ENCODE data around the gene HOOK2.

Gene HOOK2

DNA sequence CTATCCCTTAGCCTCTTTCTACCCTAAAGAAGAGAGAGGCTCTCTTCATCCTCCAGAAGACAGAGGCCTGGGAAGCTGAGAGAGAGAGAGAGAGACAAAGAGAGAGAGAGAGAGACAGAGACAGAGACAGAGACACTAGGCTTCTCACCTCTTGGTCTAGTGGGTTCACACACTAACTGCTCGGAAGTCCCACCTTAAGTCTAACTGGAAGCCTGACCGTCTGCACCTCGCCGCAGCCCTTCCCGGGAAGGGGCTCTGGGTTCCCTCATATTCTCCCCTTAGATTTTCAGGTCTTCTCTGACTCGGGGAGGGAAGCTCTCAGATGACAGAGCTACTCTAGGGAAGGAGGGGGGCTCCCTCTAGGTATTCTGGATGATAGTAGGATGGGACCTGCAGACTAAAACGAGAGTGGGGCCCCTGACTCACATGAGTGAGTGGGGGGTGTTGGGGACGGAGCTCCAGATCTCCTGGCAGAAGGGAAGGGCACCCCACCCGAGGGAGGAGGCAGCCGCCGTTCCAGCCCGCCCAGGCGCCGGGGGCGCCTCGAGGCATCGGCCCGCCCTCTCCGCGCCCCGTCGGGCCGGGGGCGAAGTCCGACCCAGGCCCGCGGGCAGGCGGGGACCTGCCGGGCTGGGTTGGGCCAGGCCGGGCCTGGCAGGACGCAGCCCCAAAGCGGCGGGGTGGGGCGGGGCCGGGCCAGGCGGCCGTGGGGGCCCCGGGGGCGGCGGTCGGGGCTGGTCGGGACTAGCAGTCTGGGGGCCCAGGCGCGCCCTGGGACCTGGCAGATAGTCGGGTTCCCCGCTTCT is 13.9 kb upstream of the HOOK2 start (continued):
- TF ChIP-seq ZNF621 (tag by site-specific recombination; IDR thresholded peaks at IDR 0.05) (no peak), ZNF274 (IDR thresholded peaks at IDR 0.05; ENCODE audit: low read length) (no peak), ZNF274 (tag by site-specific recombination; IDR thresholded peaks at IDR 0.05; ENCODE audit: borderline replicate concordance) (no peak), ZNF112 (tag by site-specific recombination; IDR thresholded peaks at IDR 0.05) (no peak), ZBTB17 (tag by site-specific recombination; IDR thresholded peaks at IDR 0.05) (0 out of 2 replicates have a peak, but pooled peaks have one; percentile 9), ZNF544 (tag by site-specific recombination; IDR thresholded peaks at IDR 0.05) (no peak), PATZ1 (tag by site-specific recombination; IDR thresholded peaks at IDR 0.05) (no peak), ZNF580 (tag by site-specific recombination; IDR thresholded peaks at IDR 0.05) (0 out of 2 replicates have a peak, but pooled peaks have one; percentile 19), ZNF747 (tag by site-specific recombination; IDR thresholded peaks at IDR 0.05) (no peak), ZNF24 (tag by site-specific recombination; IDR thresholded peaks at IDR 0.05) (no peak), BCL11A (tag by site-specific recombination; IDR thresholded peaks at IDR 0.05; ENCODE audit: low read depth) (no peak), ZNF121 (tag by site-specific recombination; IDR thresholded peaks at IDR 0.05) (no peak), GLIS1 (tag by site-specific recombination; IDR thresholded peaks at IDR 0.05) (no peak), ZBTB26 (tag by site-specific recombination; optimal IDR thresholded peaks at IDR 0.05) (no peak), ZBTB1 (tag by site-specific recombination; IDR thresholded peaks at IDR 0.05) (no peak), ZSCAN30 (tag by site-specific recombination; IDR thresholded peaks at IDR 0.05) (no peak), ZNF830 (tag by site-specific recombination; IDR thresholded peaks at IDR 0.05; ENCODE audit: low read depth) (no peak), ZNF366 (tag by site-specific recombination; conservative IDR thresholded peaks at IDR 0.05) (0 out of 2 replicates have a peak, but pooled peaks have one; percentile 9), ZBTB10 (tag by site-specific recombination; IDR thresholded peaks at IDR 0.05) (0 out of 2 replicates have a peak, but pooled peaks have one; percentile 39), REPIN1 (tag by site-specific recombination; IDR thresholded peaks at IDR 0.05; ENCODE audit: low read depth) (no peak), FEZF1 (tag by site-specific recombination; IDR thresholded peaks at IDR 0.05) (no peak), ZNF202 (tag by site-specific recombination; IDR thresholded peaks at IDR 0.05; ENCODE audit: borderline replicate concordance) (no peak), ZNF610 (tag by site-specific recombination; IDR thresholded peaks at IDR 0.05; ENCODE audit: borderline replicate concordance) (no peak), YY2 (tag by site-specific recombination; IDR thresholded peaks at IDR 0.05) (no peak), ZNF707 (tag by site-specific recombination; IDR thresholded peaks at IDR 0.05) (no peak), ZFHX2 (tag by site-specific recombination; conservative IDR thresholded peaks at IDR 0.05) (peak; percentile 11), ZSCAN16 (tag by site-specific recombination; IDR thresholded peaks at IDR 0.05) (no peak)
- TF ChIP-seq, protein P1, sequence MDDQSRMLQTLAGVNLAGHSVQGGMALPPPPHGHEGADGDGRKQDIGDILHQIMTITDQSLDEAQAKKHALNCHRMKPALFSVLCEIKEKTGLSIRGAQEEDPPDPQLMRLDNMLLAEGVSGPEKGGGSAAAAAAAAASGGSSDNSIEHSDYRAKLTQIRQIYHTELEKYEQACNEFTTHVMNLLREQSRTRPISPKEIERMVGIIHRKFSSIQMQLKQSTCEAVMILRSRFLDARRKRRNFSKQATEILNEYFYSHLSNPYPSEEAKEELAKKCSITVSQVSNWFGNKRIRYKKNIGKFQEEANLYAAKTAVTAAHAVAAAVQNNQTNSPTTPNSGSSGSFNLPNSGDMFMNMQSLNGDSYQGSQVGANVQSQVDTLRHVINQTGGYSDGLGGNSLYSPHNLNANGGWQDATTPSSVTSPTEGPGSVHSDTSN (CRISPR knock-in tag; IDR thresholded peaks at IDR 0.05), result no peak
- TF ChIP-seq, protein P2, sequence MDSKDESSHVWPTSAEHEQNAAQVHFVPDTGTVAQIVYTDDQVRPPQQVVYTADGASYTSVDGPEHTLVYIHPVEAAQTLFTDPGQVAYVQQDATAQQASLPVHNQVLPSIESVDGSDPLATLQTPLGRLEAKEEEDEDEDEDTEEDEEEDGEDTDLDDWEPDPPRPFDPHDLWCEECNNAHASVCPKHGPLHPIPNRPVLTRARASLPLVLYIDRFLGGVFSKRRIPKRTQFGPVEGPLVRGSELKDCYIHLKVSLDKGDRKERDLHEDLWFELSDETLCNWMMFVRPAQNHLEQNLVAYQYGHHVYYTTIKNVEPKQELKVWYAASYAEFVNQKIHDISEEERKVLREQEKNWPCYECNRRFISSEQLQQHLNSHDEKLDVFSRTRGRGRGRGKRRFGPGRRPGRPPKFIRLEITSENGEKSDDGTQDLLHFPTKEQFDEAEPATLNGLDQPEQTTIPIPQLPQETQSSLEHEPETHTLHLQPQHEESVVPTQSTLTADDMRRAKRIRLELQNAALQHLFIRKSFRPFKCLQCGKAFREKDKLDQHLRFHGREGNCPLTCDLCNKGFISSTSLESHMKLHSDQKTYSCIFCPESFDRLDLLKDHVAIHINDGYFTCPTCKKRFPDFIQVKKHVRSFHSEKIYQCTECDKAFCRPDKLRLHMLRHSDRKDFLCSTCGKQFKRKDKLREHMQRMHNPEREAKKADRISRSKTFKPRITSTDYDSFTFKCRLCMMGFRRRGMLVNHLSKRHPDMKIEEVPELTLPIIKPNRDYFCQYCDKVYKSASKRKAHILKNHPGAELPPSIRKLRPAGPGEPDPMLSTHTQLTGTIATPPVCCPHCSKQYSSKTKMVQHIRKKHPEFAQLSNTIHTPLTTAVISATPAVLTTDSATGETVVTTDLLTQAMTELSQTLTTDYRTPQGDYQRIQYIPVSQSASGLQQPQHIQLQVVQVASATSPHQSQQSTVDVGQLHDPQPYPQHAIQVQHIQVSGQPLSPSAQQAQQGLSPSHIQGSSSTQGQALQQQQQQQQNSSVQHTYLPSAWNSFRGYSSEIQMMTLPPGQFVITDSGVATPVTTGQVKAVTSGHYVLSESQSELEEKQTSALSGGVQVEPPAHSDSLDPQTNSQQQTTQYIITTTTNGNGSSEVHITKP (tag by site-specific recombination; IDR thresholded peaks at IDR 0.05), result no peak

Data from HEK293 (cell line).